Suprapubic skin (tissue), 4 donors: ENCODE measurements around the gene PACS2.

Experiments
- POLR2A ChIP-seq, 2 donors: fragments of 450-650 bp; IDR thresholded peaks; one replicate each; pipeline ENCODE4 v1.6.1; 2017; ENCODE audit warnings: antibody characterized with exemption in 2 of 2, mild to moderate bottlenecking in 2 of 2, moderate library complexity in 2 of 2
- POLR2AphosphoS5 ChIP-seq, 3 donors: sonication (generic); formaldehyde crosslinking; IDR thresholded peaks; one replicate each; pipeline ENCODE4 v1.6.1; 2017; ENCODE audit warnings: antibody characterized with exemption in 3 of 3
- TF ChIP-seq, protein P1 (sequence below), 2 donors: fragments of 200-600 bp in 1 of 2; fragments of 450-650 bp in 1 of 2; sonication (generic) in 1 of 2; IDR thresholded peaks; one replicate each; pipeline ENCODE4 v1.5.1; 2016 to 2019; ENCODE audit warnings: antibody characterized with exemption in 2 of 2, mild to moderate bottlenecking in 1 of 2, moderate library complexity in 1 of 2

DNA sequence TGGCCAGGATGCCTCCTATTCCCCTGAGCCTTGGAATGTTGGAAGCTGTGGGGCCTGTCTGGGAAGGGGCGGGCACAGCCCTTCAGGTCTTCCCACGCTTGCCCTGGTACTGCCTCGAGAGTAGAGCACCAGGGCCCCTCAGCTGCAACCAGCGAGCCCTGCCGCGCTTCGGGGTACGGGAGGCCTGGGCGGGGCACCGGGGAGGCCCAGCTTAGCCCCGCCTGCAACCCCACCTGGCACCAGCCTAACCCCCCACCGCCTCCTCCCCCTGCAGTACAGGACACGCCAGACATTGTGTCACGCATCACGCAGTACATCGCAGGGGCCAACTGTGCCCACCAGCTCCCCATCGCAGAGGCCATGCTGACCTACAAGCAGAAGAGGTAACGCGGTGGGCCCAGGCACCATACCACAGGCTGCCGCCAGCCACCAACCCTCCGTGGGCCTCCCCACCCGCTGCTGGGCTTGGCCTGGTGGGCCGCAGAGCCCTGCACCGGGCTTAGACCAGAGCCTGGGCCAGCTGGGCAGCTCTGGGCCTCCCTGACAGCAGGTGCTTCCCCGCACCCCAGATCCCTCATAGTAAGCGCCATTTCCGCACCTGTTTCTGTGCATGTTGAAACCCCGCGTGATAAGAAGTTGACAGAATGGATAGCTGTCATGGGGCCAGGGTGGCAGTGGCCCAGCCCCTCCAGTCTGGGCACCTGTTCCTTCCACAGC is 70.2 kb downstream of the PACS2 start:
- TF ChIP-seq POLR2A (IDR thresholded peaks at IDR 0.05) (no peak), POLR2AphosphoS5 (IDR thresholded peaks at IDR 0.05) (no peak)
- TF ChIP-seq, protein P1, sequence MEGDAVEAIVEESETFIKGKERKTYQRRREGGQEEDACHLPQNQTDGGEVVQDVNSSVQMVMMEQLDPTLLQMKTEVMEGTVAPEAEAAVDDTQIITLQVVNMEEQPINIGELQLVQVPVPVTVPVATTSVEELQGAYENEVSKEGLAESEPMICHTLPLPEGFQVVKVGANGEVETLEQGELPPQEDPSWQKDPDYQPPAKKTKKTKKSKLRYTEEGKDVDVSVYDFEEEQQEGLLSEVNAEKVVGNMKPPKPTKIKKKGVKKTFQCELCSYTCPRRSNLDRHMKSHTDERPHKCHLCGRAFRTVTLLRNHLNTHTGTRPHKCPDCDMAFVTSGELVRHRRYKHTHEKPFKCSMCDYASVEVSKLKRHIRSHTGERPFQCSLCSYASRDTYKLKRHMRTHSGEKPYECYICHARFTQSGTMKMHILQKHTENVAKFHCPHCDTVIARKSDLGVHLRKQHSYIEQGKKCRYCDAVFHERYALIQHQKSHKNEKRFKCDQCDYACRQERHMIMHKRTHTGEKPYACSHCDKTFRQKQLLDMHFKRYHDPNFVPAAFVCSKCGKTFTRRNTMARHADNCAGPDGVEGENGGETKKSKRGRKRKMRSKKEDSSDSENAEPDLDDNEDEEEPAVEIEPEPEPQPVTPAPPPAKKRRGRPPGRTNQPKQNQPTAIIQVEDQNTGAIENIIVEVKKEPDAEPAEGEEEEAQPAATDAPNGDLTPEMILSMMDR (IDR thresholded peaks at IDR 0.05): no peak
